ENCODE data around the gene ZNF778.

Gene ZNF778

DNA sequence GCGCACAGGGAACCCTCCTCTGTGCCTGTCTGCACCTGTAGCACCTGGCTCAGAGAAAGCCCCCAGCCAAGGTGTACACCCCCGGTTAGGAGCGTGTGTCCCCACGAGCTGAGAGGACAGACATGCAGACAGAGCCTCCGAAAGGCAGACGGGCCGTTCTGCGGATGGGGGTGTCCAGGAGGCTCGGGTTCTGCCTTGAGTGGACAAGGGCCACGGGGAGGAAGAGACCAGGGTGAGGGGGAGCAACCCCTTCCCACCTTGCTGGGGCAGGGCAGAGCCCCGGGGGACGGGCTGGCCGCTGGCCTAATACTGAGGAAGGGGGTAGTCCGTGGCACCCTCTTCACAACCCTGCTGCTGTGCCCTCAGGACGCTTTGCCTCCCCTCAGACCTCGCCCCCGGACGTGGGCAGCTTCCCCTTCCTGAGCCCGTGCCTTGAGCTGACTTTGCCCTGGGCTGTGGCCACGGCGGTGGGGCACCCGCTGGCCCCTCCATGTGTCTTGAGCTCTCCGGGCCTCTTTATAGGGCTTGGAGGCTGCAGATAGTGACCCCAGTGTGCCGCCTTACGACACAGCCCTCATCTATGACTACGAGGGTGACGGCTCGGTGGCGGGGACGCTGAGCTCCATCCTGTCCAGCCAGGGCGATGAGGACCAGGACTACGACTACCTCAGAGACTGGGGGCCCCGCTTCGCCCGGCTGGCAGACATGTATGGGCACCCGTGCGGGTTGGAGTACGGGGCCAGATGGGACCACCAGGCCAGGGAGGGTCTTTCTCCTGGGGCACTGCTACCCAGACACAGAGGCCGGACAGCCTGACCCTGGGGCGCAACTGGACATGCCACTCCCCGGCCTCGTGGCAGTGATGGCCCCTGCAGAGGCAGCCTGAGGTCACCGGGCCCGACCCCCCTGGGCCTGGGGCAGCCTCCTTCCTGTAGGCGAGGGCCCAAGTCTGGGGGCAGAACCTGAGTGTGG is 22.9 kb upstream of the ZNF778 start:
- no peak for DNase-seq

DNA sequence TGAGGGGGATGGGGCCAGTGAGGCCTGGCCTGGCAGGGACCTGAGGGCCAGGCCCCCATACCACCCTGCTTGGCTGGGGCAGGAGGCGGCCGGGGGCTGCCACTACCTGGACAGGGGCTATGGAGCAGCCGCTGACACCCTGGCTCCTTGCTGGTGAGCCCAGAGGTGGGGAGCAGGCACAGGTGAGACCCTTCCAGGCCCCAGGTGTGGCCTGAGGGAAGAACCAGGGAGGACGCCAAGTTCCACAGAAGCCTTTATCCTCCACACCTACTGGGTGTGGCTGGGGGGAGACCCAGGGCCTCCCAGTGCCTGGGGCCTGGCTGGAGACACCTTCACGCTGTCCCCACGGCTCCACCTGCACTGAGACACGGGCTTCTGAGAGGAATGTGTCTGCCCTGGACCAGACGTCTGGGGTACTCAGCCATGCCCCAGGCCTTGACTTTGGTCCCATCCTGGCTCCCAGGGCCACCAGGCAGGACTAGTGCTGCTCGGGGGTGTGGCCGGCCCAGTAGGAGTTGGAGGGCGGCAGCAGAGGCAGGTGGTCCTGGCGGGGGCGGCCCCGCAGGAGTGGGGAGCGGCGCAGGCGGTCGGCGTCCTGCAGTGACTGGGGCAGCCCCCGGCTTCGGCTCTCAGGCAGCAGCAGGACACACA is 21.9 kb upstream of the ZNF778 start:
- DNase-seq, result no peak

DNA sequence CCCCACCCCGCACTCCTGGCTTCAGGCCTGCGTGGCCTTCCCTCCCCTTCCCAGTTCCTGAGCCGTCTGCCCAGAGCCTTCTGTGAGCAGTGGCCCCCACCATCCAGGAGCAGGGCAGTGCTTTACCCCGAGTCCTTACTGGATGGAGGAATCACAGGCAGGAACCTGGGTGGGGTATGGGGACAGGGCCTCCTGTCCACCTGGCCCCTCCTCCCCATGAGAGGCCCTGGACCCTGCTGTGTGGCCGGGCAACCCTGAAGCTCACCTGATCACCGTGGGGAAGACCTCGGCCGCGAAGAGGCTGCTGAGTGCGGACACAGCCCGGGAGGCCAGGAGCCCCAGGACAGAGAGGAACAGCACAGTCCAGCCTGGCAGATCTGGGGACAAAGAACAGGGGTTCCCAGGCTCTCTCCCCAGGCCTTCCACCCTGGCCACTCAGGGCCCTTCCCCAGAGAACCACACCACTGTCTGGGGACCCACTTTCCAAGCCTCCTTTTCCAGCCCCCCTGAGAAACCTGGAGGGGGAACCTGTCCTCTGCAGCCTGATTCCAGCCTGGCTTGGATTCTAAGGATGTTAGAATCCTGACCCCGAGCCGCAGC is 20.4 kb upstream of the ZNF778 start:
- DNase-seq, result no peak

DNA sequence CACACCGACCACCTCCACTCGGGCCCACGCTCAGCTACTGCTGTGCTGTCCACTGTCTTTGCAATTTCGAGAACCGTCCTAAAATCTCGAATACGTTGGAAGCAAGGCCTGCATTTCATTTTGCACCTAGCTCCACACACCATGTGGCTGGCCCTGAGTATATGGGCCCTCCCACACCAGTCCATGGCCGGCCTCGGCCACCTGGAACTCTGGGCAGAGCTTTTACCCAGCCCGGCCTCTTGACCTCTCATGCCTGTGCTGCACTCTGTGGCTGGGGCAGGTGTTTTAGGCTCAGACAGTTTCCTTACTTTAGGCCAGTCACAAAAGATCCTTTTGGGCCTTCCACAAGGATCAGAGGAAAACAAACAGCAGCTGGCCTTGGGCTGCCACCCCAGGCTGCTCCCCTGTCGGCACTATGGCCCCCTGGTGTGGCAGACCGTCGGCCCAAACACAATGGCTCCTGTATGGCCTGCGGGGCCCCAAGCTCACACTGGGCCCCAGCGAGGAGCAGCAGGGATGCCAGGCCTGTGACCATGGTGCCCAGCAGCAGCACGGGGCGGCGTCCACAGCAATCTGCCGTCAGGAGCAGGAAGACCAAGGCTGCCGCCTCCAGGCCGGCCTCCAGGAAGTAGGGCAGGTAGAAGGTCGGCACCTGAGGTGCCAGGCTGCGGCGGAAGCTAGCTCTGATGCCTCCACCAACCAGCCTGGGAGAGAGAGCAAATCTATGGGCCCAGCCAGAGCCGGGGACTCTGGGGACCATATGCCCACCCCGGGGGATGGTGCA is 19.7 kb upstream of the ZNF778 start:
- no peak for DNase-seq

DNA sequence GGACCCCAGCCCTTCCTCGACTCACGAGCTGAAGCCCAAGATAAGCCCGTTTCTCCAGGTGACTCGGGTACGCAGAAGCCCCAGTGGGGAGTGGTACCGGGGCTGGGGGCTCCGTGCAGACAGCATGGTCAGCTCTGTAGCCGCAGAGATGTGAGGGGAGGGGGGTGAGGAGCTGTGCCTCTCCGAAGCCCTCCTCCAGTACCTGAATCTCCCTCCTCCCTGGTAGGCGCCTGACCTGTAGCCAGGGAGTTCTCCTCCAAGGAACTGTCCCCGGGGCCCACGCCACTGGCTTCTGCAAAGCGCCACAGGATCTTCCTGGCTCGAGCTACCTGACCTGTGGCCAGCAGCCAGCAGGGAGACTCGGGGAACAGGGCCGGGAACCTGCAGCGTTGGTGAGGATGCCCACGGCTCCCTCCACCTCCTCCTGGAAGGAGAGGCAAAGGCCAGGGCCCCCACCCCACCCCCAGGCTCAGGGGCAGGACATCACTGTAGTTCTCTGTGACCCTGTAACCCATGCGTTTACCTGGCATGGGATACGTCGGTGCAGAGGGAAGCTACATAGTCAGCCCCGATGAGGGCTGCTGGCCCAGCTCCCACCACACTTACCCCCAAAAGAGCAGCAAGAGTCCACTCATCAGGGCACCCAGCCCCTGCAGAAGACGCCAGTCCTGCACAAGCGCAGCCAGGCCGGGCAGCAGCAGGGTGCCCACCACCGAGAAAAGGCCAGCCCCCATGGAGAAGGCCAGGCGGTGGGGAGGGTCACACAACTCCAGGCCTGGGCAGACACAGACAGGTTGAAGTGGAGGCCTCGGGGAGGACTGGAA is 18.9 kb upstream of the ZNF778 start:
- DNase-seq, result no peak

DNA sequence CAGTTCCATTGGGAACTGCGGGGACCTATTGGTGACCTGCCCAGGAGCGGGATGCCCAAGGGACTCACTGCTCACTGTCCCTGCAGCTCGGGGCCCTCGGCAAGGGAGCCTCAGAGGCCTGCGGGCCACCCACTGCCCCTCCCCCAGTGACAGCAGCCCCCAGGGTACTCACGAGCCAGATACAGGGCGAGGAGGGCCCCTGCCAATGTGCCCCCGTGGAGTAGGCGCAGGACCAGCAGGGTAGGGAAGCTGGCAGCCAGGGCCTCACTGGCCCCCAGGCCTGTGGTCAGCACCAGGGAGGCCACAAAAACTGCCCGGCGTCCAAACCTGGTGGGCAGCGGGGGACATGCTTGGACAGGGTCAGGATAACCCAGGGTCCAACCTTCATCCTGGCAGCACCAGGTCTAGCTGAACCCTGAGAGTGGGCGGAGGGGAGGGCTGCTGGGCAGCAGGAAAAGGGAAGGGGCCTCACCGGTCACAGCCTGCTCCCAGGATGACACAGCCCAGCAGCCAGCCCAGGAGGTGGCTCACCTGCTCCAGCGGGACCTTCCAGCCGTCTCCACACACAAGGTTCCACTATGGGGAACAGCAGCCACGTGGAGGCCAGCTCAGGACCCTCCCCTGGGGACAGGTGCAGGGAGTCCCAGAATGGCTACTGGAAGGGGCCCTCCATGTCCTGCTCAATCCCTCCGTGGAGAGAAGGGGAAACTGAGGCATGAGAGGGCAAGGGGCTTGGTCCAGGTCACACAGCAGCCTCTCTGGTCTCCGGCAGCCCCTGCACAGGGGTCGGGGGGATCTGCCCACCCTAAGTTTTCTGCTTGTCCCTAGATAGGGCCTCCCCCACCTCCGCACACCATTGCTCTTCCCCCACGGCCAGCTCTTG is 18.0 kb upstream of the ZNF778 start:
- DNase-seq, result no peak

DNA sequence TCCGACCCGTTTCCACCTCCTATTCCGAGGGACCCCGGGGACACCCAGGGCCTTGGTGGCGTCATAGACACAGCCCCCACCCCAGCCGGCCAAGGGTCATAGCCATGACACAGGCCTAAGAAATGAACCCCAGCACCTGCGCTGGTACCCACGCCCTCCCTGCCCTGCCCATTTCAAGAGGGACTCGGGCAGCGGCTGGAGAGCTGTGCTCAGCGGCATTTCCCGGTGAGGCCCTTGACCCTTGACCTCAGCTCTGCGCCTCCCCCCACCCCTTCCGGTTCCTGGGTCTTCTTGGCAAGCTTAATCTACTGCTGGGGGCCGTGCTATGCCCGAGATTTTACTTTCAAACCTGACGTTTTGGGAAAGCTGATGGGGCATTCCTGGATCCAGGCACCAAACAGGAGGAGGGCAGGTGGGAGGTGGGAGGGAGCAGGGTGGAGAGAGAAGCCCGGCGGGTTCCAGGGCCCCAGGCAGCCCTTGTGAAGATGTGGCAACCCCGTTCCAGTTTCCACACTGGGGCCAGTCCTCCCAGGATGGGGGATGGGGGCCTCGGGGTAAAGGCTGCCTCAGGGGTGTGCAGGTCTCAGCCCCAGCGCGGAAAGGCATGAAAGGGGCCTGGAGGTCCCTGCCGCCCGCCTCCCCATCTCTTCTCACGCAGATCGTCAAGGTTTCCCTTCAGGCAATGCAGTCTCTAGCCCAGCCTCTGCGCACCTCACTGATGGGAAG is 17.2 kb upstream of the ZNF778 start, which contains the start of gene SLC22A31:
Gene SLC22A31, minus strand, starts transcription at position 414 of the 726 bp plus-strand sequence. Its CDS starts 36 bp downstream, at position 378.
- no peak for DNase-seq

DNA sequence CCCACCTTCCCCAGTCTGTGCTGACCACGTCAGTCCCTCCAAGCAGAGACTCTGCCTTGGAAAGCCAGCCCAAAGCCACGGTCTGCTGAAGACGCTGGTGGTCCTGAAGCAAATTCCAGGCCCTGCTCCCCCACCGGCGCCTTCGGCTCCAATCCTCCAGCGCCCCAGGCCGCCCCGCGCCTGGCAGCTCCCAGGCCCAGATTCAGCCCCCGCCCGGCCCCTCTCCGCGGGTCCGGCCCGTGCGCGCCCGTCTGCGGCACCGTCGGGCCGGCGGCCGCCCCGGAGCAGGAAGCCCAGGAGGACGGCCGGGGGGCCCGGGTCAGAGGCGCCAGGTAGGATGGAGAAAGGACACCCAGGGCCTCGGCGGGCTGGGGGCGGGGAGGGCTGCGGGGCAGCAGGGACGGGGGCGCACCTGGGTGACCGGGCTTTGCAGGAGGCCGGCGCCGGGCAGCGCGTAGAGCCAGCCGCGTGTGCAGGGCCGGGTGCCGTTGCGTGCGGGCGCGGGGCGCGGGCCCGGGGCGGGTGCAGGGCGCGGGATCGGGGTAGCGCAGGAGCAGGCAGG is 16.6 kb upstream of the ZNF778 start:
- DNase-seq, result no peak

DNA sequence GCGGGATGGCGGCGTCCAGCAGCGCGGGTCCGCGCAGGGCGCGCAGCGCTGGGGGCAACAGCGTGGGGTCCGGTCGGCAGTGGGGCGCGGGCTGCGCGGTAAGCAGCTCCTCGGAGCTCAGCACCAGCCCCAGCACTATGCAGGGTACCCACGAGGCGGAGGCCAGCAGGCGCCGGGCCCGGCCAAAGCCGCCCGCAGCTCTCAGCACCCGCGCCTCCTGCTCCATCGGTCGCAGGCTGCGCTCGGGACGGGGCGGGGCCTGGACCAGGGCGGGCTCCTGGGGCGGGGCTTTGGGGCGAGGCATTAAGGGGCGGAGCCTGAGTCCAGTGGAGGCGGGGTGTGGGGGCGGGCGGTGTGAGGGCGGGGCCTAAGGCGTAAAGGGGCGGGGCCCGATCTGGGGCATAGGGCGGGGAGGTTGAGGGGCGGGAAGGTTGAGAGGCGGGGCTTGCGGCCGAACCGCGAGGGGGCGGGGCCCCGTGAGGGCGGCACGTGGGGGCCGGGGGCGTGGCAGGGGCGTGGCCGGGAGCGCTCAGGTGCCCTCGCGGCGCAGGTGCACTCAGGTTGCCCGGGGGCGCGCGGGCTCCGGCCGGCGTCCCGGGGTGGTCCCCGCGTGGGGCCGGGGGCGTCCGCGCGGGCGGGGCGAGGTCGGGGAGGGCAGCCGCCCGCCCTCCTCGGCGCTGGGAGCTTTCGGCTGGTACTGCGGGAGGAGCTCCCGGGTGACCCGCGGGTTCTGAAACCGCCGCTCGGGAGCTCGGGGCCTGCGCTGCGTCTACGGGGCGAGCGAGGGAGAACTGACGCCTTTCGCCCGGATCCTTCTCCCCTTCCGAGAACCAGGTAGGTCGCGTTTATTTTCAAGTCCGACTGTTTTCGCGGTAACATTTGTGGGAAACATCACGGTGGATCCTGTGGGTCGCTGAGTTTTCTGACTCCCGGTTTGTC is 15.8 kb upstream of the ZNF778 start:
- peak; percentile 60 for DNase-seq

DNA sequence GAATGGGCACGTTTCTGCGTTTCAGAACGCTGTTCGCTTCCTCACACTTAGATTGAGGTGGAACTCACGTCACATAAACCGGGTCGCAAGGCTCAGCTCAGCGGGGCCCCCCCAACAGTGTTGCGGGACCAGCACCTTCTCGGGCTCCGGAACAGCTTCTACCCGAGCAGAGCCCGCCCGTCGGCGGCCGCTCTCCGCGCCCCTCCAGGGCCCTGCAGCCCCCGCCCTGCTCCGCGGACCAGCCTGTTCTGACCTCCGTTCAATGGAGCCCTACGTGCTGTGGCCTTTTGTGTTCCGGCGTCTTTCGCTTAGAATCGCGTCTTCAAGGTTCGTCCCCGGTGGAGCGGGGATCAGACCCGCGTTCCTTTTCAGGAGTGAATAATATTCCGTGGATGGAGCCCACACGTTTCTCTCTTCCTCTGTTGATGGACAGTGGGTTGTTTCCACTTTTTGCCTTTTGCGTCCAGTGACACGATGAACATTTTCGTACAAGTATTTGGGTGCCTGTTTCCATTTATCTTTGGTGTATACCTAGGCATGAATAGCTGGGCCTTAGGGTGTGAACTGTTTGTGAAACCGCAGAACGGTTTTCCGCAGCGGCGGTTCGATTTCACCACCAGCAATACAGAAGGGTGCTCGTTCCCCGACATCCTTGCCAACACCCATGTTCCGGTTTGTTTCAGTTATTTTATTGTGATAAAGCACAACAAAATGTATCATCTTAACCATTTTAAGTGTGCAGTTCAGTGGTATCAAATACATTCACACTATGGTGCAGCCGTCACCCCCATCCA is 14.9 kb upstream of the ZNF778 start:
- no peak for DNase-seq

DNA sequence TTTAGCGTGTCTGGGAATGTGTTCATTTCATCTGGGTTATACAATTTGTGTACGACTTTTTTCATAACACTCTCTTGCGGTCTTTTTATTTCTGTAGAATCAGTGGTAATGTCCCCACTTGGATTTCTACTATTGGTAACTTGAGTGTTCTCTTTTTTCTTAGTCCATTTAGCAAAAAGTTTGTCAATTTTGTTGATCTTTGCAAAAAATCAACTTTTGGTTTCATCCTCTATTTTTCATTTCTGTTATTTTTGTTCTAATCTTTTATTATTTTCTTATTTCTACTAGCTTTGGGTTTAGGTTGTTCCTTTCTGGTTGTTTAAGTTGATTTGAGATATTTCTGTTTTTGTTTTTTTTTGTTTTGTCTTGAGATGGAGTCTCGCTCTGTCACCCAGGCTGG is 9.5 kb upstream of the ZNF778 start:
- no peak for DNase-seq

DNA sequence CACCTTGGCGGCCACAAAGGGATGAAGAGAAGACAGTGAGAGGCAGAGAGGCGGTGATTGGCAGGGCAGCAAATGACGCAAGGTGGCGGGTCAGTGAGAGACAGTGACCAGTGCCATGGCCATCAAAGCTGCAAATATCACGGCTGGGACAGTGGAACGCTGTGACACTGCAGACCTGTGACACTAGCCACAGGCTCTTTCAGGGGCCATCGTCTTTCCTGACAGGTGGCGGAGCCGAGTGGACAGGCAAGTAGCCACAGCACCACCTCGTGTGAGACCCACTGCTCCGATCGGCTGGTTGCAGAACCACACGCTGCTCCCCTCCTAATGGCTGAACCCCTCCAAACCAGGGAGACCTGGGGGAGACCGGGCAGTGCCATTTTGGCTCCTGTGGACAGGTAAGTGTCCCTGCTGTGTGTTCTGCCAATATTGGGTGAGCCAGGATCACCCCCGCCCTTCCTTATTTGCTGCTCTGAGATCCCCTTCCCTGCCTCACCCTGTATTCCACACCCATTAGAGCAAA is 7.9 kb upstream of the ZNF778 start:
- no peak for DNase-seq

DNA sequence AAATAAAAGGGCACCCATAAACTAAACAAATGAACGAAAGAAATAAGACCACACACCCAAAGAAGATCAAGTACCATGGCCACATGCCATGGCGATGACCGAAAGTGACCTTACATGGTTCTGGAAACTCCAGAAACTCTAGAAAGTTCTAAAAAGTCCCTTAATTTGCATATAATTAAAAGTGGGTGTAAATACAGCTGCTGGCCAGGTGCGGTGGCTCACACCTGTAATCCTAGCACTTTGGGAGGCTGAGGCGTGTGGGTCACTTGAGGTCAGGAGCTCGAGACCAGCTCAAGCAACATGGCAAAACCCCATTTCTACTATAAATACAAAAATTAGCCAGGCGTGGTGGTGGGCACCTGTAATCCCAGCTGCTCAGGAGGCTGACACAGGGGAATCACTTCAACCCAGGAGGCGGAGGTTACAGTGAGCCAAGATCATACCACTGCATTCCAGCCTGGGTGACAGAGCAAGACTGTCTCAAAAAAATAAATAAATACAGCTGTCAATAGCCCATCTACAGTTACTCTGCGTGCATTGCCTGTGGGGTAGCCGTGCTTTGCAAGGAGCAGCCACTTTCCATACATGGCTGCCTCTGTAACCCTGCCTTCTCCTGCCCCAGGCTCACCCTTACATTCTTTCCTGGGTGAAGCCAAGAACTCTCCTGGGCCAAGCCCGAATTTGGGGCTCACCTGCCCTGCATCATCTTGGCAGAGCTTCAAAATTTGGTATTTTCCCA is 7.2 kb upstream of the ZNF778 start:
- DNase-seq, result no peak

DNA sequence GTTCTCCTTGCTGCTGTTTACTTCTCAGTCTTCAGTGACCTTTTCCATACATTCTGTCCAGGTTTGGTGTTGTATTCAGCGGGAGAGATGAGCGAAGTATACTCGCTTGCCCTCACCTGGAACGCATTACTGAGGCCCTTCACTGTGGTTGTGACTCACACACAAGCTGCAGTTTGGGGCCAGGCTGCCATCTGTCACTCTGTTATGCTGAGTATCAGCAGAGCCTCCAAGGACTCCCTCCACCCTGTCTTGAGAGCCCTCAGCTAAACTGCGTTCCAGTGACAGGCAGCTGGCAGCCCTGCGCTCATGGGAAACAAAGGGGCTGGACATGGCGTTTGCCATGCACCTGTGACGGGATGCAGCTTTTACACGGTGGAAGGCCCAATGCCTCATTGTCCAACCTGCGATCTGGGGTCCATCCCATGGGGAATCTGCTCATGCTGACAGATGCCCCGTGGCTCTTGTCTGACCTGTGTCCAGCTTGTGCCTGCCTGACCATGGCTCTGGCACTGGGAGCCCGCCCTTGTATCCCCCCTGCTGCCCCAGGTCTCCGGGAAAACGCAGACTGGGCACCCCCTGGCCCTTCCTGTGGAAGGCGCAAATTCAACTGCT is 6.5 kb upstream of the ZNF778 start:
- DNase-seq, result no peak

DNA sequence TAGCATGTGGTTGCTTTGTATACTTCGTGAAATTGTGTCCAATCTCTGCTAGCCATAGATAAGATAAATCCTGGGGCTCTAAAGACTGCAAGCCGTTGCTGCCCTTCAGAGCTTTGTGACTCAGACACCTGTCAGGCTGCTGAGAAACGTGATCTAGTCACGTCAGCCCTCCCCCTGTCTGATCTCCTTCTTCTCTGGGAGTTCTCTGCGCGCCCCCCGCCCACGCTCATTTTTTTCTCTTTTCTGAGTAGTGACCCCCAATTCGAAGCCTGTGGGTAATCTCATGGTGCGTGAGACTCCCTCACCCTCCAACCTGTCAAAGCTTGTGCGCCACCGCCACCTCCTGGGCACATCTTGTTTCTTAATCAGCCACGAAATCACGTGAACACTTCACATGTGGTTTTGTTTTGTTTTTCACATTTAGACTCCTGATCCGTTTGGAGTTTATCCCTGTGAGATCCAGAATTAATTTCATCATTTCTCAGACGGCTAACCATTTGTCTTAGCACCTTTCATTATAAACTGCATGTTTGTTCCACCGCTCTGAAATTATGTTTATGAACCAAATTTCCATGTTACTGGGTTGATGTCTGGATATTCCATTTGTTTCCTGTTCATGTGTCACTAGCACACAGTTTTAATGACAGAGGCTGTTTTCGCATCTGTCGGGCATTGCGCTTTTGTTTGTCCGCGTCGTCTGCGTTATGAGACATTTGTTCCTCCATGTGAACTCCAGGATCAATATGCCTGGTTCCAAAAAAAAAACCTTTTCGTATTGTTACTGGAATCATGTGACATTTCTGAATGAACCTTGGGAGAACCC is 977 bp upstream of the ZNF778 start:
- peak; percentile 38 for DNase-seq

DNA sequence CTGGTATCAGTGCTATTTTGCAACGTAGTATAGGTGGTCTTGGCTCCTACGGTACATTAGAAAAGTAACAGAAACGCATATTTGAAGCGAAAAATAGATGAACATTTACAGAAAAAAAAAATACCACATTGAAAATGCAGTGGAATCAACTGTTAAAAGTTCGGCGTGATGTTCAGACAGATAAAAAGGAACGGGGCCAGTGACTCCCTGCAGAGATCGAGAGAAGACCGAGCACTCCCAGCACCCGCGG is 440 bp upstream of the ZNF778 start:
- no peak for DNase-seq
